ENCODE measurements around the gene MGMT.

DNA sequence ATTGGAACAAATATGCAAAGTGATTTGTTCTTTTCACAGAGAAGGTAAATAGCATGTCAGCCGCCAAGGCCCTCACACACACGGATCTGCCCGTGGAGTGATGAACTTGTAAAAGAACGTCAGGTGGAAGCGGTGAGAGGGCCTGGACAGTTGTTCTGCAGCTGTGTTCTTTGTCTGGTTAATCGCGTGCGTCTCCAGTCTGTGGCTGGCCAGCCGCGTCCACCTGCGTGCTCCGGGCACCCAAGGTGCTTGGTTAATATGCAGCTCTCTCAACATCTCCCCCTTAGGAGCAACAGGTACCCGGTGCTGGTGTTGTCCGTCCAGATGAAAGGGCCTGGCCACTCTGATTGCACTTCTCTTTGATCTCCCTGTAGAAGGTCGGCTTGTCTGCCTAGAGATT lies 162.9 kb downstream of the MGMT start:
- TF ChIP-seq NANOG (IDR thresholded peaks at IDR 0.05; ENCODE audit: borderline replicate concordance) (no peak), EZH2phosphoT487 (IDR thresholded peaks at IDR 0.05; ENCODE audit: unreplicated experiment) (no peak), EZH2 (IDR thresholded peaks at IDR 0.05; ENCODE audit: low read depth, unreplicated experiment) (no peak), POLR2AphosphoS5 (IDR thresholded peaks at IDR 0.05; ENCODE audit: low read depth) (no peak), JUNB (IDR thresholded peaks at IDR 0.05; ENCODE audit: unreplicated experiment) (no peak), CREB1 (CRISPR knock-in tag; IDR thresholded peaks at IDR 0.05; ENCODE audit: low read depth) (no peak), STAT1 (IDR thresholded peaks at IDR 0.05; ENCODE audit: unreplicated experiment) (no peak), ZNF114 (CRISPR knock-in tag; IDR thresholded peaks at IDR 0.05) (no peak)
- TF ChIP-seq, protein P1, sequence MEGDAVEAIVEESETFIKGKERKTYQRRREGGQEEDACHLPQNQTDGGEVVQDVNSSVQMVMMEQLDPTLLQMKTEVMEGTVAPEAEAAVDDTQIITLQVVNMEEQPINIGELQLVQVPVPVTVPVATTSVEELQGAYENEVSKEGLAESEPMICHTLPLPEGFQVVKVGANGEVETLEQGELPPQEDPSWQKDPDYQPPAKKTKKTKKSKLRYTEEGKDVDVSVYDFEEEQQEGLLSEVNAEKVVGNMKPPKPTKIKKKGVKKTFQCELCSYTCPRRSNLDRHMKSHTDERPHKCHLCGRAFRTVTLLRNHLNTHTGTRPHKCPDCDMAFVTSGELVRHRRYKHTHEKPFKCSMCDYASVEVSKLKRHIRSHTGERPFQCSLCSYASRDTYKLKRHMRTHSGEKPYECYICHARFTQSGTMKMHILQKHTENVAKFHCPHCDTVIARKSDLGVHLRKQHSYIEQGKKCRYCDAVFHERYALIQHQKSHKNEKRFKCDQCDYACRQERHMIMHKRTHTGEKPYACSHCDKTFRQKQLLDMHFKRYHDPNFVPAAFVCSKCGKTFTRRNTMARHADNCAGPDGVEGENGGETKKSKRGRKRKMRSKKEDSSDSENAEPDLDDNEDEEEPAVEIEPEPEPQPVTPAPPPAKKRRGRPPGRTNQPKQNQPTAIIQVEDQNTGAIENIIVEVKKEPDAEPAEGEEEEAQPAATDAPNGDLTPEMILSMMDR (conservative IDR thresholded peaks at IDR 0.05; ENCODE audit: low read depth in 2 of 2): no peak
- TF ChIP-seq, protein P2, sequence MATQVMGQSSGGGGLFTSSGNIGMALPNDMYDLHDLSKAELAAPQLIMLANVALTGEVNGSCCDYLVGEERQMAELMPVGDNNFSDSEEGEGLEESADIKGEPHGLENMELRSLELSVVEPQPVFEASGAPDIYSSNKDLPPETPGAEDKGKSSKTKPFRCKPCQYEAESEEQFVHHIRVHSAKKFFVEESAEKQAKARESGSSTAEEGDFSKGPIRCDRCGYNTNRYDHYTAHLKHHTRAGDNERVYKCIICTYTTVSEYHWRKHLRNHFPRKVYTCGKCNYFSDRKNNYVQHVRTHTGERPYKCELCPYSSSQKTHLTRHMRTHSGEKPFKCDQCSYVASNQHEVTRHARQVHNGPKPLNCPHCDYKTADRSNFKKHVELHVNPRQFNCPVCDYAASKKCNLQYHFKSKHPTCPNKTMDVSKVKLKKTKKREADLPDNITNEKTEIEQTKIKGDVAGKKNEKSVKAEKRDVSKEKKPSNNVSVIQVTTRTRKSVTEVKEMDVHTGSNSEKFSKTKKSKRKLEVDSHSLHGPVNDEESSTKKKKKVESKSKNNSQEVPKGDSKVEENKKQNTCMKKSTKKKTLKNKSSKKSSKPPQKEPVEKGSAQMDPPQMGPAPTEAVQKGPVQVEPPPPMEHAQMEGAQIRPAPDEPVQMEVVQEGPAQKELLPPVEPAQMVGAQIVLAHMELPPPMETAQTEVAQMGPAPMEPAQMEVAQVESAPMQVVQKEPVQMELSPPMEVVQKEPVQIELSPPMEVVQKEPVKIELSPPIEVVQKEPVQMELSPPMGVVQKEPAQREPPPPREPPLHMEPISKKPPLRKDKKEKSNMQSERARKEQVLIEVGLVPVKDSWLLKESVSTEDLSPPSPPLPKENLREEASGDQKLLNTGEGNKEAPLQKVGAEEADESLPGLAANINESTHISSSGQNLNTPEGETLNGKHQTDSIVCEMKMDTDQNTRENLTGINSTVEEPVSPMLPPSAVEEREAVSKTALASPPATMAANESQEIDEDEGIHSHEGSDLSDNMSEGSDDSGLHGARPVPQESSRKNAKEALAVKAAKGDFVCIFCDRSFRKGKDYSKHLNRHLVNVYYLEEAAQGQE (IDR thresholded peaks at IDR 0.05; ENCODE audit: unreplicated experiment): no peak
- TF ChIP-seq, protein P3, sequence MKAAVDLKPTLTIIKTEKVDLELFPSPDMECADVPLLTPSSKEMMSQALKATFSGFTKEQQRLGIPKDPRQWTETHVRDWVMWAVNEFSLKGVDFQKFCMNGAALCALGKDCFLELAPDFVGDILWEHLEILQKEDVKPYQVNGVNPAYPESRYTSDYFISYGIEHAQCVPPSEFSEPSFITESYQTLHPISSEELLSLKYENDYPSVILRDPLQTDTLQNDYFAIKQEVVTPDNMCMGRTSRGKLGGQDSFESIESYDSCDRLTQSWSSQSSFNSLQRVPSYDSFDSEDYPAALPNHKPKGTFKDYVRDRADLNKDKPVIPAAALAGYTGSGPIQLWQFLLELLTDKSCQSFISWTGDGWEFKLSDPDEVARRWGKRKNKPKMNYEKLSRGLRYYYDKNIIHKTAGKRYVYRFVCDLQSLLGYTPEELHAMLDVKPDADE (IDR thresholded peaks at IDR 0.05): no peak
- TF ChIP-seq, protein P4, sequence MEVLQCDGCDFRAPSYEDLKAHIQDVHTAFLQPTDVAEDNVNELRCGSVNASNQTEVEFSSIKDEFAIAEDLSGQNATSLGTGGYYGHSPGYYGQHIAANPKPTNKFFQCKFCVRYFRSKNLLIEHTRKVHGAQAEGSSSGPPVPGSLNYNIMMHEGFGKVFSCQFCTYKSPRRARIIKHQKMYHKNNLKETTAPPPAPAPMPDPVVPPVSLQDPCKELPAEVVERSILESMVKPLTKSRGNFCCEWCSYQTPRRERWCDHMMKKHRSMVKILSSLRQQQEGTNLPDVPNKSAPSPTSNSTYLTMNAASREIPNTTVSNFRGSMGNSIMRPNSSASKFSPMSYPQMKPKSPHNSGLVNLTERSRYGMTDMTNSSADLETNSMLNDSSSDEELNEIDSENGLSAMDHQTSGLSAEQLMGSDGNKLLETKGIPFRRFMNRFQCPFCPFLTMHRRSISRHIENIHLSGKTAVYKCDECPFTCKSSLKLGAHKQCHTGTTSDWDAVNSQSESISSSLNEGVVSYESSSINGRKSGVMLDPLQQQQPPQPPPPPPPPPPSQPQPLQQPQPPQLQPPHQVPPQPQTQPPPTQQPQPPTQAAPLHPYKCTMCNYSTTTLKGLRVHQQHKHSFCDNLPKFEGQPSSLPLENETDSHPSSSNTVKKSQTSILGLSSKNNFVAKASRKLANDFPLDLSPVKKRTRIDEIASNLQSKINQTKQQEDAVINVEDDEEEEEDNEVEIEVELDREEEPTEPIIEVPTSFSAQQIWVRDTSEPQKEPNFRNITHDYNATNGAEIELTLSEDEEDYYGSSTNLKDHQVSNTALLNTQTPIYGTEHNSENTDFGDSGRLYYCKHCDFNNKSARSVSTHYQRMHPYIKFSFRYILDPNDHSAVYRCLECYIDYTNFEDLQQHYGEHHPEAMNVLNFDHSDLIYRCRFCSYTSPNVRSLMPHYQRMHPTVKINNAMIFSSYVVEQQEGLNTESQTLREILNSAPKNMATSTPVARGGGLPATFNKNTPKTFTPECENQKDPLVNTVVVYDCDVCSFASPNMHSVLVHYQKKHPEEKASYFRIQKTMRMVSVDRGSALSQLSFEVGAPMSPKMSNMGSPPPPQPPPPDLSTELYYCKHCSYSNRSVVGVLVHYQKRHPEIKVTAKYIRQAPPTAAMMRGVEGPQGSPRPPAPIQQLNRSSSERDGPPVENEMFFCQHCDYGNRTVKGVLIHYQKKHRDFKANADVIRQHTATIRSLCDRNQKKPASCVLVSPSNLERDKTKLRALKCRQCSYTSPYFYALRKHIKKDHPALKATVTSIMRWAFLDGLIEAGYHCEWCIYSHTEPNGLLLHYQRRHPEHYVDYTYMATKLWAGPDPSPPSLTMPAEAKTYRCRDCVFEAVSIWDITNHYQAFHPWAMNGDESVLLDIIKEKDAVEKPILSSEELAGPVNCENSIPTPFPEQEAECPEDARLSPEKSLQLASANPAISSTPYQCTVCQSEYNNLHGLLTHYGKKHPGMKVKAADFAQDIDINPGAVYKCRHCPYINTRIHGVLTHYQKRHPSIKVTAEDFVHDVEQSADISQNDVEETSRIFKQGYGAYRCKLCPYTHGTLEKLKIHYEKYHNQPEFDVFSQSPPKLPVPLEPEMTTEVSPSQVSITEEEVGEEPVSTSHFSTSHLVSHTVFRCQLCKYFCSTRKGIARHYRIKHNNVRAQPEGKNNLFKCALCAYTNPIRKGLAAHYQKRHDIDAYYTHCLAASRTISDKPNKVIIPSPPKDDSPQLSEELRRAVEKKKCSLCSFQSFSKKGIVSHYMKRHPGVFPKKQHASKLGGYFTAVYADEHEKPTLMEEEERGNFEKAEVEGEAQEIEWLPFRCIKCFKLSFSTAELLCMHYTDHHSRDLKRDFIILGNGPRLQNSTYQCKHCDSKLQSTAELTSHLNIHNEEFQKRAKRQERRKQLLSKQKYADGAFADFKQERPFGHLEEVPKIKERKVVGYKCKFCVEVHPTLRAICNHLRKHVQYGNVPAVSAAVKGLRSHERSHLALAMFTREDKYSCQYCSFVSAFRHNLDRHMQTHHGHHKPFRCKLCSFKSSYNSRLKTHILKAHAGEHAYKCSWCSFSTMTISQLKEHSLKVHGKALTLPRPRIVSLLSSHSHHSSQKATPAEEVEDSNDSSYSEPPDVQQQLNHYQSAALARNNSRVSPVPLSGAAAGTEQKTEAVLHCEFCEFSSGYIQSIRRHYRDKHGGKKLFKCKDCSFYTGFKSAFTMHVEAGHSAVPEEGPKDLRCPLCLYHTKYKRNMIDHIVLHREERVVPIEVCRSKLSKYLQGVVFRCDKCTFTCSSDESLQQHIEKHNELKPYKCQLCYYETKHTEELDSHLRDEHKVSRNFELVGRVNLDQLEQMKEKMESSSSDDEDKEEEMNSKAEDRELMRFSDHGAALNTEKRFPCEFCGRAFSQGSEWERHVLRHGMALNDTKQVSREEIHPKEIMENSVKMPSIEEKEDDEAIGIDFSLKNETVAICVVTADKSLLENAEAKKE (CRISPR knock-in tag; IDR thresholded peaks at IDR 0.05): no peak
